CD4-positive, CD25-positive, alpha-beta regulatory T cell (primary cell): Measurements from ENCODE around the gene CRKL. TPM values are rescaled to one million over a fixed set of nuclear protein-coding genes. Genes with fewer than 3 reads are reported as not detected.

Source experiments
- ATAC-seq, 2 donors: fragments of 150-1000 bp; cut with Tn5 transposase; one replicate each; pipeline ENCODE4 v1.10.0; 2021; ENCODE audit warnings: low read depth in 2 of 2, moderate number of reproducible peaks in 2 of 2, moderate library complexity in 1 of 2
- DNase-seq, 3 donors: peaks; one replicate each; pipeline versions ENCODE4 v3.0.0 to v3.0.0-alpha.2; 2012 to 2022; ENCODE audit warnings: mixed read lengths in 1 of 3
- H3K27ac ChIP-seq: one replicate; pipeline ENCODE4 v1.7.0; 2013; ENCODE audit warnings: mild to moderate bottlenecking, low read length; ENCODE audit not compliant: insufficient read depth, poor library complexity, severe bottlenecking
- H3K27me3 ChIP-seq: one replicate; pipeline ENCODE4 v1.7.0; 2013; ENCODE audit warnings: low read length; ENCODE audit not compliant: control insufficient read depth, insufficient read depth
- H3K36me3 ChIP-seq: one replicate; pipeline ENCODE4 v1.7.0; 2013; ENCODE audit warnings: mild to moderate bottlenecking, low read length, moderate library complexity; ENCODE audit not compliant: control insufficient read depth, insufficient read depth
- H3K4me1 ChIP-seq: 2 replicates; pipeline ENCODE4 v1.7.0; 2013; ENCODE audit warnings: mild to moderate bottlenecking, low read length; ENCODE audit not compliant: insufficient read depth, control insufficient read depth, poor library complexity, severe bottlenecking
- H3K4me3 ChIP-seq: one replicate; pipeline ENCODE4 v1.7.0; 2013; ENCODE audit warnings: low read depth, mild to moderate bottlenecking, low read length, moderate library complexity
- H3K9me3 ChIP-seq, 2 experiments: 1 replicate in 1 of 2; 2 replicates in 1 of 2; pipeline ENCODE4 v1.7.0; 2013; ENCODE audit warnings: low read length in 2 of 2, mild to moderate bottlenecking in 1 of 2, moderate library complexity in 1 of 2; ENCODE audit not compliant: control insufficient read depth in 2 of 2
- H3K27ac Mint-ChIP-seq, 3 donors: one replicate each; pipeline ENCODE4 v1.8.0; 2020 to 2022; ENCODE audit warnings: mild to moderate bottlenecking in 3 of 3, mixed read lengths in 3 of 3, moderate library complexity in 2 of 3
- H3K27me3 Mint-ChIP-seq: one replicate; pipeline ENCODE4 v1.8.0; 2022; ENCODE audit warnings: mild to moderate bottlenecking, mixed read lengths
- H3K36me3 Mint-ChIP-seq: one replicate; pipeline ENCODE4 v1.8.0; 2020; ENCODE audit warnings: mixed read lengths
- H3K4me1 Mint-ChIP-seq, 4 donors: one replicate each; pipeline ENCODE4 v1.8.0; 2020 to 2022; ENCODE audit warnings: mixed read lengths in 4 of 4, mild to moderate bottlenecking in 1 of 4
- H3K4me3 Mint-ChIP-seq, 4 donors: one replicate each; pipeline ENCODE4 v1.8.0; 2020 to 2022; ENCODE audit warnings: mild to moderate bottlenecking in 4 of 4, mixed read lengths in 4 of 4, moderate library complexity in 3 of 4
- H3K9me3 Mint-ChIP-seq, 7 donors: one replicate each; pipeline ENCODE4 v1.8.0; 2020 to 2022; ENCODE audit warnings: mixed read lengths in 7 of 7, mild to moderate bottlenecking in 3 of 7, moderate library complexity in 2 of 7
- polyA plus RNA-seq, 4 donors: library from polyadenylated mRNA; unstranded; fragments of 300-500 nt; fragmentation: Illumina TruSeq; gene quantifications; one replicate each; pipeline ENCODE4 v1.2.3, GENCODE V29; 2021
- total RNA-seq: library from RNA; stranded (reverse); gene quantifications from one replicate; pipeline ENCODE4 v1.2.3, GENCODE V29; 2022

The CRKL gene
- total and polyA plus RNA-seq, 5 donors from 2014 or later, result 41.7 to 61.4 (median 53.1) TPM

GRCh38 chr22:20990184-20991180 is 73.3 kb downstream of the CRKL start:
- peaks cover 20% of the 10 kb centered on the region for H3K36me3 ChIP-seq
- ATAC-seq (no peak), DNase-seq (no peak)
- Mint-ChIP-seq H3K36me3 (peaks cover 15% of the 10 kb centered on the region), H3K4me3 (no peak overlapping the region), H3K9me3 (no peaks in the 10 kb centered on the region), H3K27me3 (no peaks in the 10 kb centered on the region), H3K4me1 (peaks cover 0 to 5% (median under 1%) of the 10 kb centered on the region in 4 donors), H3K27ac (no peak overlapping the region)
- no peaks in the 10 kb centered on the region for H3K27me3 ChIP-seq
- no peak overlapping the region for H3K4me3 ChIP-seq
- H3K9me3 ChIP-seq, result no peaks in the 10 kb centered on the region
- H3K4me1 ChIP-seq, result no peaks in the 10 kb centered on the region
- H3K27ac ChIP-seq, result no peak overlapping the region

- DNase-seq, result no peak
- ATAC-seq, result no peak
- no peaks in the 10 kb centered on the region for H3K9me3 ChIP-seq
- no peak overlapping the region for H3K27ac ChIP-seq
- H3K27ac Mint-ChIP-seq, result no peak overlapping the region
- H3K27me3 ChIP-seq, result no peaks in the 10 kb centered on the region
- peaks cover 0 to 1% (median 0%) of the 10 kb centered on the region in 7 donors for H3K9me3 Mint-ChIP-seq
- H3K36me3 Mint-ChIP-seq, result peaks cover 12% of the 10 kb centered on the region
- peaks cover 17% of the 10 kb centered on the region for H3K36me3 ChIP-seq
- H3K4me1 Mint-ChIP-seq, result peaks cover 0 to 2% (median under 1%) of the 10 kb centered on the region in 4 donors
- H3K4me3 ChIP-seq, result no peak overlapping the region
- H3K4me1 ChIP-seq, result no peaks in the 10 kb centered on the region
- no peak overlapping the region for H3K4me3 Mint-ChIP-seq
- H3K27me3 Mint-ChIP-seq, result no peaks in the 10 kb centered on the region
Measured at GRCh38 chr22:20991252-20992055, 74.2 kb downstream of the CRKL start.

GRCh38 chr22:20992056-20992442 is 74.8 kb downstream of the CRKL start:
- Histone ChIP-seq H3K4me1 (no peaks in the 10 kb centered on the region), H3K27ac (no peak overlapping the region), H3K9me3 (no peaks in the 10 kb centered on the region), H3K4me3 (no peak overlapping the region), H3K36me3 (peaks cover 21% of the 10 kb centered on the region), H3K27me3 (no peaks in the 10 kb centered on the region)
- Mint-ChIP-seq H3K27me3 (no peaks in the 10 kb centered on the region), H3K4me3 (no peak overlapping the region), H3K4me1 (peaks cover 0 to 2% (median 0%) of the 10 kb centered on the region in 4 donors), H3K36me3 (peaks cover 9% of the 10 kb centered on the region), H3K27ac (no peak overlapping the region), H3K9me3 (peaks cover 0 to 1% (median 0%) of the 10 kb centered on the region in 7 donors)
- ATAC-seq (no peak), DNase-seq (no peak)

- Mint-ChIP-seq H3K4me1 (peaks cover 0 to 2% (median 0%) of the 10 kb centered on the region in 4 donors), H3K27me3 (no peaks in the 10 kb centered on the region), H3K9me3 (peaks cover 0 to 1% (median 0%) of the 10 kb centered on the region in 7 donors), H3K36me3 (peaks cover 8% of the 10 kb centered on the region), H3K4me3 (no peak overlapping the region), H3K27ac (no peak overlapping the region)
- Histone ChIP-seq H3K4me3 (no peak overlapping the region), H3K4me1 (no peaks in the 10 kb centered on the region), H3K27ac (no peak overlapping the region), H3K27me3 (no peaks in the 10 kb centered on the region), H3K36me3 (peaks cover 16% of the 10 kb centered on the region), H3K9me3 (no peaks in the 10 kb centered on the region)
- ATAC-seq (no peak), DNase-seq (no peak)
Measured at GRCh38 chr22:20992456-20993303, 75.5 kb downstream of the CRKL start.

GRCh38 chr22:20993304-20994127 is 76.3 kb downstream of the CRKL start:
- peaks cover 17% of the 10 kb centered on the region for H3K36me3 ChIP-seq
- H3K4me1 ChIP-seq, result no peaks in the 10 kb centered on the region
- no peak for ATAC-seq
- H3K27me3 ChIP-seq, result no peaks in the 10 kb centered on the region
- H3K36me3 Mint-ChIP-seq, result peaks cover 3% of the 10 kb centered on the region
- no peak overlapping the region for H3K4me3 Mint-ChIP-seq
- H3K4me3 ChIP-seq, result no peak overlapping the region
- peaks cover 0 to 5% (median 0%) of the 10 kb centered on the region in 4 donors for H3K4me1 Mint-ChIP-seq
- H3K9me3 ChIP-seq, result no peaks in the 10 kb centered on the region
- H3K27ac Mint-ChIP-seq, result no peak overlapping the region
- peaks cover 0 to 1% (median 0%) of the 10 kb centered on the region in 7 donors for H3K9me3 Mint-ChIP-seq
- no peak for DNase-seq
- no peaks in the 10 kb centered on the region for H3K27me3 Mint-ChIP-seq
- H3K27ac ChIP-seq, result no peak overlapping the region

- Mint-ChIP-seq H3K4me1 (peaks cover 0 to 12% (median 2%) of the 10 kb centered on the region in 4 donors), H3K9me3 (peaks cover 0 to 1% (median 0%) of the 10 kb centered on the region in 7 donors), H3K27ac (no peak overlapping the region), H3K27me3 (no peaks in the 10 kb centered on the region), H3K36me3 (peaks cover 3% of the 10 kb centered on the region), H3K4me3 (no peak overlapping the region)
- DNase-seq (no peak), ATAC-seq (no peak)
- Histone ChIP-seq H3K4me1 (no peaks in the 10 kb centered on the region), H3K27me3 (no peaks in the 10 kb centered on the region), H3K4me3 (no peak overlapping the region), H3K9me3 (no peaks in the 10 kb centered on the region), H3K27ac (no peak overlapping the region), H3K36me3 (peaks cover 22% of the 10 kb centered on the region)
Measured at GRCh38 chr22:20994128-20994901, 77.1 kb downstream of the CRKL start.
